Measurements from ENCODE around the gene ZDHHC13. TPM values are rescaled to one million over a fixed set of nuclear protein-coding genes. Genes with fewer than 3 reads are reported as not detected.

The ZDHHC13 gene
- total RNA-seq, 1 experiment from 2014 or later: 35.5 TPM

- Histone ChIP-seq H3K9me2 (ENCODE audit: insufficient read depth) (no peaks in the 10 kb centered on the region), H3F3A (ENCODE audit: insufficient read depth, low read depth) (no peaks in the 10 kb centered on the region), H3K4me2 (no peak overlapping the region), H3K4me1 (replicated peaks; ENCODE audit: insufficient read depth) (no peaks in the 10 kb centered on the region), H3K4me3 (no peak overlapping the region), H4K20me1 (ENCODE audit: insufficient read depth) (no peaks in the 10 kb centered on the region), H3K27ac (no peak overlapping the region), H3K27me3 (ENCODE audit: insufficient read depth, low read depth) (no peaks in the 10 kb centered on the region), H3K9me3 (ENCODE audit: insufficient read depth, low read depth) (no peaks in the 10 kb centered on the region), H3K36me3 (ENCODE audit: low read depth) (no peaks in the 10 kb centered on the region; the same call in 1 of the 2 replicates), H2AFZ (no peak overlapping the region), H3K79me2 (ENCODE audit: low read depth) (no peaks in the 10 kb centered on the region)
- intact Hi-C loops (cut with micrococcal nuclease; ENCODE audit: unreplicated experiment): no loop called here
- ChIA-PET POLR2A (ENCODE audit: unreplicated experiment) (no interaction called here), CTCF (no interaction called here)
- TF ChIP-seq EZH2 (IDR thresholded peaks at IDR 0.05; ENCODE audit: low read depth): no peak
- no peak for TF ChIP-seq CTCF (conservative IDR thresholded peaks at IDR 0.05)
- no peak for DNase-seq
- no TSS peak for BruUV-seq (replicated peaks)
Observed at GRCh38 chr11:19185036-19185435, 68.1 kb downstream of the ZDHHC13 start.

- H3K79me2 ChIP-seq (ENCODE audit: low read depth): no peaks in the 10 kb centered on the region
- H3F3A ChIP-seq (ENCODE audit: insufficient read depth, low read depth): no peaks in the 10 kb centered on the region
- ChIA-PET CTCF (no interaction called here), POLR2A (ENCODE audit: unreplicated experiment) (no interaction called here)
- H4K20me1 ChIP-seq (ENCODE audit: insufficient read depth): no peaks in the 10 kb centered on the region
- TF ChIP-seq EZH2 (IDR thresholded peaks at IDR 0.05; ENCODE audit: low read depth) (no peak), CTCF (conservative IDR thresholded peaks at IDR 0.05) (no peak)
- no peak for DNase-seq
- no peaks in the 10 kb centered on the region for H3K9me3 ChIP-seq (ENCODE audit: insufficient read depth, low read depth)
- no TSS peak for BruUV-seq (replicated peaks)
- no peak overlapping the region for H3K4me3 ChIP-seq
- intact Hi-C loops (cut with micrococcal nuclease; ENCODE audit: unreplicated experiment): no loop called here
- no peaks in the 10 kb centered on the region for H3K36me3 ChIP-seq (ENCODE audit: low read depth)
- no peak overlapping the region for H2AFZ ChIP-seq
- no peaks in the 10 kb centered on the region for H3K4me1 ChIP-seq (replicated peaks; ENCODE audit: insufficient read depth)
- no peaks in the 10 kb centered on the region for H3K27me3 ChIP-seq (ENCODE audit: insufficient read depth, low read depth)
- H3K27ac ChIP-seq: no peak overlapping the region
- no peak overlapping the region for H3K4me2 ChIP-seq
- H3K9me2 ChIP-seq (ENCODE audit: insufficient read depth): no peaks in the 10 kb centered on the region
Observed at GRCh38 chr11:19185516-19186052, 68.6 kb downstream of the ZDHHC13 start.

- no peaks in the 10 kb centered on the region for H4K20me1 ChIP-seq (ENCODE audit: insufficient read depth)
- H3K4me2 ChIP-seq: no peak overlapping the region
- POLR2A ChIA-PET (ENCODE audit: unreplicated experiment): no interaction called here
- no peaks in the 10 kb centered on the region for H3F3A ChIP-seq (ENCODE audit: insufficient read depth, low read depth)
- no peaks in the 10 kb centered on the region for H3K9me3 ChIP-seq (ENCODE audit: insufficient read depth, low read depth)
- no TSS peak for BruUV-seq (replicated peaks)
- H3K27ac ChIP-seq: no peak overlapping the region
- no peaks in the 10 kb centered on the region for H3K9me2 ChIP-seq (ENCODE audit: insufficient read depth)
- no peak overlapping the region for H3K4me3 ChIP-seq
- H3K36me3 ChIP-seq (ENCODE audit: low read depth): no peaks in the 10 kb centered on the region
- intact Hi-C loops (cut with micrococcal nuclease; ENCODE audit: unreplicated experiment): no loop called here
- no peak for TF ChIP-seq EZH2 (IDR thresholded peaks at IDR 0.05; ENCODE audit: low read depth)
- TF ChIP-seq CTCF (conservative IDR thresholded peaks at IDR 0.05): no peak
- CTCF ChIA-PET: no interaction called here
- H3K4me1 ChIP-seq (replicated peaks; ENCODE audit: insufficient read depth): no peaks in the 10 kb centered on the region
- DNase-seq: no peak
- no peaks in the 10 kb centered on the region for H3K79me2 ChIP-seq (ENCODE audit: low read depth)
- no peak overlapping the region for H2AFZ ChIP-seq
- H3K27me3 ChIP-seq (ENCODE audit: insufficient read depth, low read depth): no peaks in the 10 kb centered on the region
Observed at GRCh38 chr11:19187114-19187832, 70.3 kb downstream of the ZDHHC13 start.

Data from PC-9 (cell line).